ENCODE data around the gene TMEM176B.
"Not testable (repeated sequence)": the region's sequence is repeated elsewhere in the genome, so short reads cannot be mapped to it uniquely, and the experiment has no call there.

Gene TMEM176B

GRCh38 chr7:150781103-150781502, 19.1 kb downstream of the TMEM176B start:
- H3K4me3 ChIP-seq (ENCODE audit: low read depth, low read length), result no peak overlapping the region
- DNase-seq (ENCODE audit: low read depth), result peak; percentile 49
- no peak for TF ChIP-seq CTCF (IDR thresholded peaks at IDR 0.05; ENCODE audit: insufficient read depth, low read depth, low read length, missing control alignments)

- H3K4me3 ChIP-seq (ENCODE audit: low read depth, low read length), result no peak overlapping the region
- no peak for TF ChIP-seq CTCF (IDR thresholded peaks at IDR 0.05; ENCODE audit: insufficient read depth, low read depth, low read length, missing control alignments)
- DNase-seq (ENCODE audit: low read depth), result no peak
These were observed 19.9 kb downstream of the TMEM176B start for GRCh38 chr7:150780292-150780691.

- TF ChIP-seq CTCF (IDR thresholded peaks at IDR 0.05; ENCODE audit: insufficient read depth, low read depth, low read length, missing control alignments), result peak; percentile 90
- peak; percentile 73 for DNase-seq (ENCODE audit: low read depth)
- no peak overlapping the region for H3K4me3 ChIP-seq (ENCODE audit: low read depth, low read length)
These were observed 21.3 kb downstream of the TMEM176B start for GRCh38 chr7:150778738-150779301.

- TF ChIP-seq CTCF (IDR thresholded peaks at IDR 0.05; ENCODE audit: insufficient read depth, low read depth, low read length, missing control alignments), result no peak
- H3K4me3 ChIP-seq (ENCODE audit: low read depth, low read length), result no peak overlapping the region
- no peak for DNase-seq (ENCODE audit: low read depth)
These were observed 22.0 kb downstream of the TMEM176B start for GRCh38 chr7:150778014-150778737.

GRCh38 chr7:150774131-150774530, 26.0 kb downstream of the TMEM176B start:
- H3K4me3 ChIP-seq (ENCODE audit: low read depth, low read length); DNase-seq (ENCODE audit: low read depth): not testable (repeated sequence)

- TF ChIP-seq CTCF (IDR thresholded peaks at IDR 0.05; ENCODE audit: insufficient read depth, low read depth, low read length, missing control alignments), result no peak
- DNase-seq (ENCODE audit: low read depth), result no peak
- H3K4me3 ChIP-seq (ENCODE audit: low read depth, low read length), result no peak overlapping the region
These were observed 30.4 kb downstream of the TMEM176B start for GRCh38 chr7:150769768-150770167.

GRCh38 chr7:150766334-150766709, 33.8 kb downstream of the TMEM176B start:
- TF ChIP-seq CTCF (IDR thresholded peaks at IDR 0.05; ENCODE audit: insufficient read depth, low read depth, low read length, missing control alignments), result no peak
- DNase-seq (ENCODE audit: low read depth), result no peak
- no peak overlapping the region for H3K4me3 ChIP-seq (ENCODE audit: low read depth, low read length)
